Activated T-cell treated with anti-CD3 and anti-CD28 coated beads, Interleukin-2, amount 50 U/mL, for 24 hours (primary cell): ENCODE results near the gene CD4.

Experiments
- DNase-seq: peaks from one replicate; pipeline ENCODE4 v3.0.0-alpha.2; 2020
- H3K27ac Mint-ChIP-seq: 2 replicates; pipeline ENCODE4 v1.8.0; 2020; ENCODE audit warnings: mild to moderate bottlenecking, mixed read lengths
- H3K27me3 Mint-ChIP-seq: 2 replicates; pipeline ENCODE4 v1.8.0; 2020; ENCODE audit warnings: mixed read lengths
- H3K36me3 Mint-ChIP-seq: 2 replicates; pipeline ENCODE4 v1.8.0; 2020; ENCODE audit warnings: low read depth, mixed read lengths
- H3K4me1 Mint-ChIP-seq: 2 replicates; pipeline ENCODE4 v1.8.0; 2020; ENCODE audit warnings: low read depth, mixed read lengths
- H3K4me3 Mint-ChIP-seq: 2 replicates; pipeline ENCODE4 v1.8.0; 2020; ENCODE audit warnings: mild to moderate bottlenecking, moderate library complexity, mixed read lengths
- H3K9me3 Mint-ChIP-seq: 2 replicates; pipeline ENCODE4 v1.8.0; 2020; ENCODE audit warnings: mixed read lengths

The CD4 gene

DNA sequence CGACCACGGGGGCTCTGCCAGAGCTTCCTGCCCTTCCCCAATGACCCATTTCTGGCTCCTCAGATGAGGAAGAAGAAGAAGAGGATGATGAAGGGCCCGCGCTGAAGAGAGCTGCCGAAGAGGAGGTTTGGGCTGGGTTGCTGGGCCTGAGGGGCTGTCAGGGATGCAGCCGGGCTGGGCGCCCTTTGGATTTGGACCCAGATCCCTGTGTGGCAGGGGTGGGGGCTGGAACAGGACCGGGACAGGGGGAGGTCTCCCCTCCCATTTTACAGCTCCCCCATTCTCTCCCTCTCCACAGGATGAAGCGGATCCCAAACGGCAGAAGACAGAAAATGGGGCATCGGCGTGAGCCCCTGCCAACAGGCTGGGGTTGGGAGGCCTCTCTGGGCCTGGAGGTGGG is 19.2 kb upstream of the CD4 start:
- DNase-seq, result no peak
- peak overlapping the region; percentile 29 for H3K27ac Mint-ChIP-seq
- H3K36me3 Mint-ChIP-seq, result peaks cover 44% of the 10 kb centered on the region
- no peaks in the 10 kb centered on the region for H3K9me3 Mint-ChIP-seq
- no peak overlapping the region for H3K4me3 Mint-ChIP-seq
- H3K4me1 Mint-ChIP-seq, result peaks cover 71% of the 10 kb centered on the region
- peaks cover 38% of the 10 kb centered on the region for H3K27me3 Mint-ChIP-seq

DNA sequence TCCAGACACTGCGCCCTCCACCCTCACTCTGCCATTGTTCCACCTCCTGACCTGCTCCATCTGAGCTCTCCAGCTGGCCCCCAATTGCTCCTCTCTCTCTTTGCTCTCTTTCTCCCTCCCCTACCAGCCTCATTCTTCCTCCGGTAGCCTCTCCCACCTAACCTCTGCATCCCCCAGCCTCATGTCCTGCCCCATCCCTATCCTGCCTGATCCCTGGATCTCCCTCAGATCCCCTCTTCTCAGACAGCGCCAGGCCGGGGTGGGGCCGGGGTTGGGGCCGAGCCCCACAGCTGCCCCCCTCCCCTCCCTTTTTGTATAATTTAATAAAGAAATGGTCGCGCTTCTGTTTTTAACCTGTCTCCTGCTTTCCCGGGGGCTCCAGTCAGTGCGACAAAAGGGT is 18.7 kb upstream of the CD4 start:
- no peak overlapping the region for H3K4me3 Mint-ChIP-seq
- no peak for DNase-seq
- H3K36me3 Mint-ChIP-seq, result peaks cover 49% of the 10 kb centered on the region
- peaks cover 33% of the 10 kb centered on the region for H3K27me3 Mint-ChIP-seq
- peaks cover 72% of the 10 kb centered on the region for H3K4me1 Mint-ChIP-seq
- H3K27ac Mint-ChIP-seq, result peak overlapping the region; percentile 93
- no peaks in the 10 kb centered on the region for H3K9me3 Mint-ChIP-seq

DNA sequence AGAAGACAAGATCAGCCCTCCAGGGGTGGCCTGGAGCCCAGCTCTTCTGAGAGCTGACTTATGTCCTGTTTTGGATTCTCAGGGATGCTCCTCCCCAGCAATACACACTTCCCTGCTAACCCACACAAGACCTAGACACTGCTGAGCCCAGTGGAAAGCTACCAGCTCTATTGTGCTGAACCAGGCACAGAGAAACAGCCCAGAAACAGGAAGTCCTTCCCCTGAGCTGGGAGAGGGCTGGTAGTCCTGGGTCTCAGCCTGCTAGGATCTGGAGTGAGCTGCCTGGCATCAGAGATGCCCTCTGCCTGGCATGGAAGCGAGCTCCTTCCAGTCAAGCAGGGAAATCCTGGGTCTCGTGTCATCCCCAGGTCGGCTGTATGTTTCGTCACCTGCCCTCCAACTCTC is 18.2 kb upstream of the CD4 start:
- Mint-ChIP-seq H3K27ac (peak overlapping the region; percentile 93), H3K4me1 (peaks cover 74% of the 10 kb centered on the region), H3K27me3 (peaks cover 29% of the 10 kb centered on the region), H3K4me3 (peak overlapping the region; percentile 94), H3K9me3 (no peaks in the 10 kb centered on the region), H3K36me3 (peaks cover 54% of the 10 kb centered on the region)
- no peak for DNase-seq

DNA sequence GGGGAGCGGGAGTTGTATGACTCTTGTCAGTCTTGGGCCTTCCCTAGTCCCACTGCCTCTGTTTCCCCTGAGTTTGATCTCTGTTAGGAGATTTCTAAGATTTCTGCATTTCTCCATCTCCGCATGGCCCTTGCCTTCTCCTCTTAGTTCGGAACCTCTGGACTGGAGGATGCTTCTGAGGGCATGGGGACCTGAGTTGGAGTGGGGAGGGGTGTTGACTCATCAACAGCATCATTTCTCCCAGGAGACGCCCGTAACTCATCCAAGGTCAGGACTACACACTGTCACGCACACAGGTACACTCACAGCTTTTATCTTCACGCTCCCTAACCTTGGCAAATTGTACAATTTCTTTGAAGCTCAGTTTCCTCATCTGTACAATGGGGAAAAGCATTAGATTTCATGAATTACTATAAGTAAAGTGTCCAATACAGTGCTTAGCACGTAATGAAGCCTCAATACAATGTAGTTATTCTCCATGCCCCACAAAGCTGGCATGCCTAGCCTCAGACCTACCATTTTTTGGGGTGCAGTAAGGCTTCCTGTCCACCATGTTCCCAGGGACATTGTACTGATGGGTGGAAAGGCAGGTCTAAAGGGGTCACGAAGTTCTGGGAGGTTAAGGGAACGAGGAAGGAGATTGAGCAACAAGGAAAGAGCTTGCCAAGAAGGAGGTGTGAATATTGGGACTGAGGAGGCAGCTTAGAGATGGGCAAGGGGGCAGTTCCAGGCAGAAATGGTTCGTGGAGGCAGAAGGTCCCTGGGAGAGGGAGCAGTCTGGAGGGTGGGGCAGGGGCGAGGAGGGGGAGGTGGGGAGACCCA is 17.6 kb upstream of the CD4 start:
- Mint-ChIP-seq H3K27me3 (peaks cover 29% of the 10 kb centered on the region), H3K4me1 (peaks cover 81% of the 10 kb centered on the region)

DNA sequence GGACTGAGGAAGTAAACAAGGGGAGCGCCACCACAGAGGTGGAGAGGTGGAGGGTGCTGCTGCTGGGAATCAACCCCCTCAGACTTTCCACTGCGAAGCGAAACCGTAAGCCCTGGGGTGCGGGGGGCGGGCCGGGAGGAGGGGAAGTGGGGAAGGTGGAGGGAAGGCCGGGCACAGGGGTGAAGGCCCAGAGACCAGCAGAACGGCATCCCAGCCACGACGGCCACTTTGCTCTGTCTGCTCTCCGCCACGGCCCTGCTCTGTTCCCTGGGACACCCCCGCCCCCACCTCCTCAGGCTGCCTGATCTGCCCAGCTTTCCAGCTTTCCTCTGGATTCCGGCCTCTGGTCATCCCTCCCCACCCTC is 17.0 kb upstream of the CD4 start, which contains the start of gene LAG3:
Gene LAG3, plus strand, starts transcription at position 190 of the 365 bp plus-strand sequence. CDS start 333 bp downstream, outside the sequence.
- Mint-ChIP-seq H3K36me3 (peaks cover 62% of the 10 kb centered on the region), H3K9me3 (no peaks in the 10 kb centered on the region), H3K27me3 (peaks cover 25% of the 10 kb centered on the region), H3K4me3 (peak within 1 kb of the TSS; percentile 94), H3K27ac (peak within 1 kb of the TSS; percentile 93), H3K4me1 (peaks cover 80% of the 10 kb centered on the region)
- DNase-seq, result peak; percentile 80

More for the DNA sequence above, 17.6 kb upstream of the CD4 start:
- peak overlapping the region; percentile 93 for H3K27ac Mint-ChIP-seq
- peak overlapping the region; percentile 94 for H3K4me3 Mint-ChIP-seq
- no peaks in the 10 kb centered on the region for H3K9me3 Mint-ChIP-seq
- DNase-seq, result no peak
- peaks cover 60% of the 10 kb centered on the region for H3K36me3 Mint-ChIP-seq

DNA sequence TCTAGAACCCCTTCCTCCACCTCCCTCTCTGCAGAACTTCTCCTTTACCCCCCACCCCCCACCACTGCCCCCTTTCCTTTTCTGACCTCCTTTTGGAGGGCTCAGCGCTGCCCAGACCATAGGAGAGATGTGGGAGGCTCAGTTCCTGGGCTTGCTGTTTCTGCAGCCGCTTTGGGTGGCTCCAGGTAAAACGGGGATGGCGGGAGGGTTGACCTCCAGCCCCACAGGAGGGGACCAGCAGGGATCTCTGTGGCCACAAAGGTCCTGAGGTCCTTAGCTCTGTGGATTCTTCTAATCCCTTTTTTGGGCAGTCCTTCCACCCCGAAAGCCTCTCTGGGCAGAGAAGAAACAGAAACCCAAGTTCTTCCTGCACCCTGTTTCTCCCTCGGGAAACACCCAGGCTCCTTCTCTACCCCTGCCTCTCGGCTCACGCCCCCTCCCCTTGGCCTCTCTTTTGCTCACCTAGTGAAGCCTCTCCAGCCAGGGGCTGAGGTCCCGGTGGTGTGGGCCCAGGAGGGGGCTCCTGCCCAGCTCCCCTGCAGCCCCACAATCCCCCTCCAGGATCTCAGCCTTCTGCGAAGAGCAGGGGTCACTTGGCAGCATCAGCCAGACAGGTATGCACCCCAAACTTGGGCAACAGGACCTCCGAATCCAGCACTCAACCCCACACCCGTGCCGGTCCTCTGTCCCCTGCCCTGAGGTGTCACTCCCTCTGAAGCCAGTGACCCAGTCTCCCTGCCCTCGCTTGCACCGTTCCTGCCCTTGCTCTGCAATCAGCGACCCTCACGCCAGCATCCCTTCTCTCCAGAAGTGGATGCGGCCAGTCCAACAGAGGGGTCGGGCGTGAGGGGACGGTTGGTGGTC is 16.4 kb upstream of the CD4 start:
- no peak for DNase-seq
- H3K27me3 Mint-ChIP-seq, result peaks cover 21% of the 10 kb centered on the region
- peaks cover 64% of the 10 kb centered on the region for H3K36me3 Mint-ChIP-seq
- H3K4me3 Mint-ChIP-seq, result peak overlapping the region; percentile 94
- H3K27ac Mint-ChIP-seq, result peak overlapping the region; percentile 93
- H3K9me3 Mint-ChIP-seq, result no peaks in the 10 kb centered on the region
- H3K4me1 Mint-ChIP-seq, result peaks cover 81% of the 10 kb centered on the region

DNA sequence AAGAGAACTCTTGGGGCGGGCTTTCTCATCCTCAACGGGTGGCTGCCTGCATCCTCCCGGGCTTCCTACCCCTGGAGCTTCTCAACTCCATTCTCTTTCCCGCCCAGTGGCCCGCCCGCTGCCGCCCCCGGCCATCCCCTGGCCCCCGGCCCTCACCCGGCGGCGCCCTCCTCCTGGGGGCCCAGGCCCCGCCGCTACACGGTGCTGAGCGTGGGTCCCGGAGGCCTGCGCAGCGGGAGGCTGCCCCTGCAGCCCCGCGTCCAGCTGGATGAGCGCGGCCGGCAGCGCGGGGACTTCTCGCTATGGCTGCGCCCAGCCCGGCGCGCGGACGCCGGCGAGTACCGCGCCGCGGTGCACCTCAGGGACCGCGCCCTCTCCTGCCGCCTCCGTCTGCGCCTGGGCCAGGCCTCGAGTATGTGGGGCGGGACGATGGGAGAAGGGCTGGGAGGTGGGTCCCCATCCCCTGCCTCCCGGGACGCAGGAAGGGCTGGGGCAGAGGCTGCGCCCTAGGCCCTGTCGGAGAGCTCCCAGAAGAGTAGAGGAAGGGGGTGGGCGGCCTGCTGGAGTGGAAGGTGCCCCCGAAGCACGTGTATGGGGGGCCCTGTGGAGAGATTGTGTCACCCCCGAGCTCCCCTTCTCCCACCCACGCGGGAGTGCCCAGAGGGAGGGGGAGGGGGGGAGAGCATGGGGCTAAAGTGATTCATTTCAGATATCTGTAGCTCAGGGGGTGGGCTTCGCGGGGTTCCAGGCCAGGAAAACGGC is 15.6 kb upstream of the CD4 start:
- Mint-ChIP-seq H3K4me3 (peak overlapping the region; percentile 94), H3K9me3 (no peaks in the 10 kb centered on the region), H3K27me3 (peaks cover 12% of the 10 kb centered on the region), H3K27ac (peak overlapping the region; percentile 96), H3K4me1 (peaks cover 83% of the 10 kb centered on the region), H3K36me3 (peaks cover 72% of the 10 kb centered on the region)
- DNase-seq, result peak; percentile 81

DNA sequence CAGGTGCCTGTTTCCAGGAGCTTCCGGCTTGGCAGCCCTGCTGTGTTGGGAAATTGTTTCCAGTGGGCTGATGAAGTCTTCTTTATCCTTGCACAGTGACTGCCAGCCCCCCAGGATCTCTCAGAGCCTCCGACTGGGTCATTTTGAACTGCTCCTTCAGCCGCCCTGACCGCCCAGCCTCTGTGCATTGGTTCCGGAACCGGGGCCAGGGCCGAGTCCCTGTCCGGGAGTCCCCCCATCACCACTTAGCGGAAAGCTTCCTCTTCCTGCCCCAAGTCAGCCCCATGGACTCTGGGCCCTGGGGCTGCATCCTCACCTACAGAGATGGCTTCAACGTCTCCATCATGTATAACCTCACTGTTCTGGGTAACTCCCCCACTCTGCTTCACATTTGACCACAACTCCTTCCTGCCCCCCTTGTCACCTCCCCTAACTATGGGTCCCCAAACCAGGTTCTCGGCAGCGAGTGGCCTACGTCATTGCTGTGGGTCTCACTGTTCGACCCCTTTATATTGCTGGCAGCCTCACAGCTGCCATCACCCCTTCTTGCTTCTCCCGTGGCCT is 14.7 kb upstream of the CD4 start:
- Mint-ChIP-seq H3K4me3 (peak overlapping the region; percentile 94), H3K36me3 (peaks cover 74% of the 10 kb centered on the region), H3K27me3 (peaks cover 6% of the 10 kb centered on the region)

DNA sequence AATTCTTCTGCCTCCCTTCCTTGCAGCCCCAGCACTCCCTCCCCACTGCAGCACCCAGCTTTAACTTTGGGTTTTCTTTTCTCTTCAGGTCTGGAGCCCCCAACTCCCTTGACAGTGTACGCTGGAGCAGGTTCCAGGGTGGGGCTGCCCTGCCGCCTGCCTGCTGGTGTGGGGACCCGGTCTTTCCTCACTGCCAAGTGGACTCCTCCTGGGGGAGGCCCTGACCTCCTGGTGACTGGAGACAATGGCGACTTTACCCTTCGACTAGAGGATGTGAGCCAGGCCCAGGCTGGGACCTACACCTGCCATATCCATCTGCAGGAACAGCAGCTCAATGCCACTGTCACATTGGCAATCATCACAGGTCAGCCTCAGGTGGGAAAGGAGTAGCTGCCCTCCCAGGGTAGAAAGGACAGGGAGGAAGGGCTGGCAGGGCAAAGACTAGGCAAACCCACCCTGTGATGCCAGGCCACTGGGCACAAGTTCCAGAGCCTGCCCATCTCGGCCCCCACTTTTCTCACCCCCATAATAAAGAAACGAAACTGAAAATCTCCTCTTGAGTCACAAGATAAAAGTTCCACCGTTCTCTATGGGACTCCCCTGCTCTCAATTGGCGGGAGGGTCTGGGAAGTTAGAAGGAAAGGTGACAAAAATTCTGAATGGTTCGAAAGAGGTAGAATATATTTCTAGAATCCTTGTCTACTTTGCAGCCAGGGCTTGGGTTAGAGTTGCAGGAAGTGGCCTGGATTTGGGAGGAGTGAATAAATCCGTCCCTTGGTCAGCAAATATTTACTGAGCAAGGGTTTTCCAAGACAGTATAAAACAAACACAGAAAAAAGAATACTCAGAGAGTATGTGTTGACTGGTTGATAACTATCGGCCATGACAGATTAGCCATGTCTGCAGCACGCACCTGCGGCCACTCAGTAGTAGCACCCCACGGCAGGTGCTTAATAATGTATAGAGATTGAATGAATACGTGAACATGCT is 13.8 kb upstream of the CD4 start:
- H3K27ac Mint-ChIP-seq, result peak overlapping the region; percentile 96
- peak overlapping the region; percentile 94 for H3K4me3 Mint-ChIP-seq

More for the DNA sequence above, 14.7 kb upstream of the CD4 start:
- peak overlapping the region; percentile 96 for H3K27ac Mint-ChIP-seq
- peak; percentile 60 for DNase-seq
- H3K9me3 Mint-ChIP-seq, result no peaks in the 10 kb centered on the region
- H3K4me1 Mint-ChIP-seq, result peaks cover 87% of the 10 kb centered on the region

DNA sequence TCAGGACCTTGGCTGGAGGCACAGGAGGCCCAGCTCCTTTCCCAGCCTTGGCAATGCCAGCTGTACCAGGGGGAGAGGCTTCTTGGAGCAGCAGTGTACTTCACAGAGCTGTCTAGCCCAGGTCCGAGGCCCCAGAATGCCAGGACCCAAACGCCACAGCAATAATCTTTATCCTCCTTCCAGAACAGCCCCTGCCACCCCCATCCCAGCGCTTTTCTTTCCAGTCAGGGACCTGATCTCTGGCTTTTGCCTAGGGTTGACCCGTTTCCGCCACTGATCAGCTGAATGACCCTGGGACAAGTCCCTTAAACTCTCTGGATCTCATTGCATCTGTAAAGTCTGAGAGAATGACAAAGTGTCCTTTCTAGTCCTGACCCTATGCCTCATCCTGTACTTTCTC is 11.9 kb upstream of the CD4 start:
- no peaks in the 10 kb centered on the region for H3K27me3 Mint-ChIP-seq

More for the DNA sequence above, 13.8 kb upstream of the CD4 start:
- DNase-seq, result no peak
- H3K36me3 Mint-ChIP-seq, result peaks cover 69% of the 10 kb centered on the region
- H3K9me3 Mint-ChIP-seq, result no peaks in the 10 kb centered on the region
- peaks cover 3% of the 10 kb centered on the region for H3K27me3 Mint-ChIP-seq
- H3K4me1 Mint-ChIP-seq, result peaks cover 89% of the 10 kb centered on the region

DNA sequence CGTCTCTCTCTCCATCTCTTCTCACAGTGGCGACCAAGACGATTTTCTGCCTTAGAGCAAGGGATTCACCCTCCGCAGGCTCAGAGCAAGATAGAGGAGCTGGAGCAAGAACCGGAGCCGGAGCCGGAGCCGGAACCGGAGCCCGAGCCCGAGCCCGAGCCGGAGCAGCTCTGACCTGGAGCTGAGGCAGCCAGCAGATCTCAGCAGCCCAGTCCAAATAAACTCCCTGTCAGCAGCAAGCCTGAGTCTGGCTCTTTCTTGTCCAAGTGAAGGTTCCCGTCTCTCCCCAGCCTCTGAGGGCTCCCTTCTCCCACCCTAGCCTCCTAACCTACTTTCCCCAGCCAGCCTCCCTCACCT is 11.1 kb upstream of the CD4 start:
- Mint-ChIP-seq H3K27me3 (no peaks in the 10 kb centered on the region), H3K9me3 (no peaks in the 10 kb centered on the region), H3K4me1 (peaks cover 86% of the 10 kb centered on the region), H3K27ac (peak overlapping the region; percentile 91), H3K36me3 (peaks cover 53% of the 10 kb centered on the region), H3K4me3 (peak overlapping the region; percentile 76)
- no peak for DNase-seq

More for the DNA sequence above, 11.9 kb upstream of the CD4 start:
- Mint-ChIP-seq H3K4me1 (peaks cover 84% of the 10 kb centered on the region), H3K4me3 (peak overlapping the region; percentile 76), H3K27ac (peak overlapping the region; percentile 30), H3K9me3 (no peaks in the 10 kb centered on the region), H3K36me3 (peaks cover 60% of the 10 kb centered on the region)
- no peak for DNase-seq

DNA sequence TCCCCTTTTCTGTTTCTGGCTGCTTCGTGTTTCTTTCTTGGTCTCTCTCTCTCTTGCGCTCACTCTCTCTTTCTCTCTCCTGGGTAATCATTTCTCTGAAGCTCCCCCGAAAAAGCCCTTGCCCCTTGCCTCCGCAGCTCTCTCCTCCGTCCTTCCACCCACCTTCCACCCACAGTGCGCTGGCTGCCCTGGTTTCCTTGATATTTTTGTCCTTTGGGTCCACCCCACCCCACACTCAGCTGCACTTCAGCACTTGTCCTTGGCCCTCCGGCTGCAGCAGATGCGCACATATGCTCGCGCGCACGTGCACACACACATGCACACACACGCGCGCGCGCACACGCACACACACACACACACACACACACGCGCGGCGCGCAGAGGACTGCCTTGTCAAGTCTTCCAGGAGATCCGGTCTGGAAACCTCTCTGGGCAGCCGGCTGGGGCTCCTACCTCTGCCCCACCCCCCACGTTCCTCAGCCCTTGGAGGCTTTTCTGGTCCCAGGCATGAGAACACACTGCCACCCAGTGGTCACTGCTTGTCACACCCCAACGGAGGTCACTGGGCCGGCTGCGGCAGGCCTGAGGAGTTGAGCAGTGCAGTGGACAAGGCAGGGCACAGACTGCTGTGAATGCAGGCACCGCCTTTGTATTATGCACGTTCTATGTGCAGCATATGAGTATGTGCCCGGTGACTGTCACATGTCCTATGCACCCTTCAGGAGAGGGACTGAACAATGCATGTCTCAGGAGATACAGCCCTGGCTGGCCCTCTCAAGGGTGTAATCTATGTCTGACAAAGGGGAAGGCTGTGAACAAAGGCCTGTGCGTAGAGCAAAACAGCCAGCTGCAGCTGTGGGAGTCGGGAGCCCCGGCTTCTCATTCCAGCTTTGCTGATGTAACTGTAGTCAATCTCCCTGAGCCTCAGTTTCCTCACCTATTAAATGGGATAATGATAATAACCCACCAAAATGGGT is 10.5 kb upstream of the CD4 start:
- peaks cover 89% of the 10 kb centered on the region for H3K4me1 Mint-ChIP-seq
- H3K4me3 Mint-ChIP-seq, result peak overlapping the region; percentile 76
- H3K27ac Mint-ChIP-seq, result peak overlapping the region; percentile 91
- H3K36me3 Mint-ChIP-seq, result peaks cover 49% of the 10 kb centered on the region
- H3K9me3 Mint-ChIP-seq, result no peaks in the 10 kb centered on the region
- no peaks in the 10 kb centered on the region for H3K27me3 Mint-ChIP-seq
- peak; percentile 90 for DNase-seq
